ENCODE measurements around the gene SUMO2. TPM values are rescaled to one million over a fixed set of nuclear protein-coding genes. Genes with fewer than 3 reads are reported as not detected.
A peak's percentile ranks its signal among the peaks of the same experiment; 100 is the strongest.

SUMO2 gene
- total RNA-seq, 1 donor from 2014 or later: 602 TPM

- no peak for TF ChIP-seq CTCF (conservative IDR thresholded peaks at IDR 0.05)
- Mint-ChIP-seq H3K27me3 (no peaks in the 10 kb centered on the region), H3K4me1 (ENCODE audit: unreplicated experiment) (peaks cover 6% of the 10 kb centered on the region), H3K9me3 (no peaks in the 10 kb centered on the region), H3K4me3 (no peak overlapping the region), H3K27ac (no peak overlapping the region), H3K36me3 (peaks cover 9% of the 10 kb centered on the region)
- DNase-seq (ENCODE audit: extremely low spot score, unreplicated experiment): no peak
These were observed 56.8 kb downstream of the SUMO2 start for GRCh38 chr17:75125984-75126383.

GRCh38 chr17:75124819-75125162, 58.0 kb downstream of the SUMO2 start:
- Mint-ChIP-seq H3K27ac (no peak overlapping the region), H3K9me3 (no peaks in the 10 kb centered on the region), H3K4me1 (ENCODE audit: unreplicated experiment) (no peaks in the 10 kb centered on the region), H3K36me3 (peaks cover 8% of the 10 kb centered on the region), H3K27me3 (no peaks in the 10 kb centered on the region), H3K4me3 (no peak overlapping the region)
- no peak for TF ChIP-seq CTCF (conservative IDR thresholded peaks at IDR 0.05)
- DNase-seq (ENCODE audit: extremely low spot score, unreplicated experiment): no peak

- Mint-ChIP-seq H3K4me3 (no peak overlapping the region), H3K27ac (peak overlapping the region; percentile 66), H3K4me1 (ENCODE audit: unreplicated experiment) (no peaks in the 10 kb centered on the region), H3K27me3 (no peaks in the 10 kb centered on the region), H3K9me3 (no peaks in the 10 kb centered on the region), H3K36me3 (peaks cover 8% of the 10 kb centered on the region)
- DNase-seq (ENCODE audit: extremely low spot score, unreplicated experiment): no peak
- TF ChIP-seq CTCF (conservative IDR thresholded peaks at IDR 0.05): no peak
These were observed 58.5 kb downstream of the SUMO2 start for GRCh38 chr17:75124041-75124818.

- Mint-ChIP-seq H3K4me3 (no peak overlapping the region), H3K9me3 (no peaks in the 10 kb centered on the region), H3K27ac (no peak overlapping the region), H3K27me3 (no peaks in the 10 kb centered on the region), H3K36me3 (peaks cover 11% of the 10 kb centered on the region), H3K4me1 (ENCODE audit: unreplicated experiment) (peaks cover 14% of the 10 kb centered on the region)
- no peak for TF ChIP-seq CTCF (conservative IDR thresholded peaks at IDR 0.05)
- DNase-seq (ENCODE audit: extremely low spot score, unreplicated experiment): no peak
These were observed 64.5 kb downstream of the SUMO2 start for GRCh38 chr17:75118307-75118706.

GRCh38 chr17:75116737-75117136, 66.0 kb downstream of the SUMO2 start:
- no peak overlapping the region for H3K4me3 Mint-ChIP-seq
- no peak for TF ChIP-seq CTCF (conservative IDR thresholded peaks at IDR 0.05)
- no peaks in the 10 kb centered on the region for H3K27me3 Mint-ChIP-seq
- H3K9me3 Mint-ChIP-seq: no peaks in the 10 kb centered on the region
- DNase-seq (ENCODE audit: extremely low spot score, unreplicated experiment): no peak
- peaks cover 16% of the 10 kb centered on the region for H3K36me3 Mint-ChIP-seq
- H3K27ac Mint-ChIP-seq: no peak overlapping the region
- peaks cover 19% of the 10 kb centered on the region for H3K4me1 Mint-ChIP-seq (ENCODE audit: unreplicated experiment)

Other genes starting within 250 kb of the SUMO2 start
- 0.80 and 1.3 TPM in 2 replicates for gene OTOP3, start 247.1 kb downstream of the SUMO2 start, total RNA-seq (ENCODE audit: low replicate concordance)
- gene HID1, start 210.2 kb downstream of the SUMO2 start, total RNA-seq (ENCODE audit: low replicate concordance): 36.6 and 106 TPM in 2 replicates
- gene CDR2L, start 195.3 kb downstream of the SUMO2 start, total RNA-seq (ENCODE audit: low replicate concordance): 34.9 and 96.2 TPM in 2 replicates
- 27.9 and 28.5 TPM in 2 replicates for gene MRPL58, start 170.3 kb downstream of the SUMO2 start, total RNA-seq (ENCODE audit: low replicate concordance)
- 239 and 287 TPM in 2 replicates for gene ATP5PD, start 136.0 kb downstream of the SUMO2 start, total RNA-seq (ENCODE audit: low replicate concordance)
- gene KCTD2, start 135.7 kb downstream of the SUMO2 start, total RNA-seq (ENCODE audit: low replicate concordance): 22.3 and 26.1 TPM in 2 replicates
- gene SLC16A5, start 95.0 kb downstream of the SUMO2 start, total RNA-seq (ENCODE audit: low replicate concordance): 16.4 and 42.0 TPM in 2 replicates
- 14.0 and 19.7 TPM in 2 replicates for gene ARMC7, start 73.0 kb downstream of the SUMO2 start, total RNA-seq (ENCODE audit: low replicate concordance)
- gene NT5C, start 51.2 kb downstream of the SUMO2 start, total RNA-seq (ENCODE audit: low replicate concordance): 33.6 and 40.7 TPM in 2 replicates
- gene JPT1, start 28.4 kb downstream of the SUMO2 start, total RNA-seq (ENCODE audit: low replicate concordance): 136 and 170 TPM in 2 replicates
- 63.3 and 84.1 TPM in 2 replicates for gene NUP85, start 22.7 kb upstream of the SUMO2 start, total RNA-seq (ENCODE audit: low replicate concordance)
- gene GGA3, start 78.6 kb upstream of the SUMO2 start, total RNA-seq (ENCODE audit: low replicate concordance): 49.7 and 64.4 TPM in 2 replicates
- gene MRPS7, start 78.9 kb upstream of the SUMO2 start, total RNA-seq (ENCODE audit: low replicate concordance): 67.0 and 70.9 TPM in 2 replicates
- gene MIF4GD, start 88.3 kb upstream of the SUMO2 start, total RNA-seq (ENCODE audit: low replicate concordance): 11.9 and 16.6 TPM in 2 replicates
- gene SLC25A19, start 106.5 kb upstream of the SUMO2 start, total RNA-seq (ENCODE audit: low replicate concordance): 17.0 and 17.8 TPM in 2 replicates
- gene GRB2, start 222.7 kb upstream of the SUMO2 start, total RNA-seq (ENCODE audit: low replicate concordance): 65.3 and 76.0 TPM in 2 replicates

Measured in type B pancreatic cell (in vitro differentiated cells).